MM.1S (cell line): ENCODE results near the gene POC1B.

Source experiments
- EZH2phosphoT487 ChIP-seq: fragments of 300-600 bp; sonication (generic); IDR thresholded peaks from 2 replicates; pipeline ENCODE4 v1.6.1; 2018; ENCODE audit warnings: antibody characterized with exemption, low read length
- TF ChIP-seq, protein P1 (sequence below): fragments of 300-600 bp; sonication (generic); IDR thresholded peaks from 2 replicates; pipeline ENCODE4 v1.5.1; 2016; ENCODE audit warnings: antibody characterized with exemption, low read length, mixed read lengths

DNA sequence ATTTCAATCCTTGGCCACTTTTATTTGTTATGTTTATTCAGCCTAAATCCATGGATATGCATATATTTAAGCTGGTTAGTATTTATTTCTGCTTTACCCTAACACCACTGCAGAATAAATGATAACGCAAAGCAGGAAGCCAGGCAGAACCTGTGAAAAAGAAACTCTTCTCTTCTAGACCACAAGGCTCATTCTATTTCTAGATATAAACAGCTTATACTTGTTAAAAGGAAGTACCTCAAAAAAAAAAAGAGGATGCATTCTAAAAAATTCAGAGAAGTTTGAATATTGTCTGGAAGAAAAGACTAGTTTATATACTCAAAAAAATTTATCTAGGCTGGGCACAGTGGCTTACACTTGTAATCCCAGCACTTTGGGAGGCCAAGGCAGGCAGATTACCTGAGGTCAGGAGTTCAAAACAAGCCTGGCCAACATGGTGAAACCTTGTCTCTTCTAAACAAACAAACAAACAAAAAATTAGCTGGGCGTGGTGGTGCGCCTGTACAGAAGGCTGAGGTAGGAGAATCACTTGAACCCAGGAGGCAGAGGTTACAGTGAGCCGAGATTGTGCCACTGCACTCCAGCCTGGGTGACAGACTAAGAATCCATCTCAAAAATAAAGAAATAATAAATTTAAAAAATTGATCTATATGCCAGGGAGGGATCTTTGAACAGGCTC lies 57.1 kb downstream of the POC1B start:
- no peak for TF ChIP-seq EZH2phosphoT487
- TF ChIP-seq, protein P1, sequence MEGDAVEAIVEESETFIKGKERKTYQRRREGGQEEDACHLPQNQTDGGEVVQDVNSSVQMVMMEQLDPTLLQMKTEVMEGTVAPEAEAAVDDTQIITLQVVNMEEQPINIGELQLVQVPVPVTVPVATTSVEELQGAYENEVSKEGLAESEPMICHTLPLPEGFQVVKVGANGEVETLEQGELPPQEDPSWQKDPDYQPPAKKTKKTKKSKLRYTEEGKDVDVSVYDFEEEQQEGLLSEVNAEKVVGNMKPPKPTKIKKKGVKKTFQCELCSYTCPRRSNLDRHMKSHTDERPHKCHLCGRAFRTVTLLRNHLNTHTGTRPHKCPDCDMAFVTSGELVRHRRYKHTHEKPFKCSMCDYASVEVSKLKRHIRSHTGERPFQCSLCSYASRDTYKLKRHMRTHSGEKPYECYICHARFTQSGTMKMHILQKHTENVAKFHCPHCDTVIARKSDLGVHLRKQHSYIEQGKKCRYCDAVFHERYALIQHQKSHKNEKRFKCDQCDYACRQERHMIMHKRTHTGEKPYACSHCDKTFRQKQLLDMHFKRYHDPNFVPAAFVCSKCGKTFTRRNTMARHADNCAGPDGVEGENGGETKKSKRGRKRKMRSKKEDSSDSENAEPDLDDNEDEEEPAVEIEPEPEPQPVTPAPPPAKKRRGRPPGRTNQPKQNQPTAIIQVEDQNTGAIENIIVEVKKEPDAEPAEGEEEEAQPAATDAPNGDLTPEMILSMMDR = no peak
